ENCODE results near the gene MIPOL1.
"Not testable (repeated sequence)": the region's sequence is repeated elsewhere in the genome, so short reads cannot be mapped to it uniquely, and the experiment has no call there.

Gene MIPOL1

GRCh38 chr14:37201724-37202123 lies 4.0 kb downstream of the MIPOL1 start:
- Histone ChIP-seq H4K8ac (ENCODE audit: low read depth, low read length) (no peak overlapping the region), H2BK120ac (ENCODE audit: low read depth, low read length) (no peak overlapping the region), H3K18ac (ENCODE audit: low read length) (no peak overlapping the region), H2AK5ac (ENCODE audit: low read length) (no peak overlapping the region), H3K4me3 (ENCODE audit: low read length) (no peak overlapping the region), H3K23ac (ENCODE audit: low read length) (no peak overlapping the region), H3K56ac (ENCODE audit: low read length) (no peak overlapping the region), H3K9ac (ENCODE audit: low read length) (no peak overlapping the region), H3K4me2 (ENCODE audit: low read length) (no peak overlapping the region), H3K4me1 (ENCODE audit: control insufficient read depth, low read depth, low read length) (no peaks in the 10 kb centered on the region), H3K27me3 (ENCODE audit: insufficient read depth, low read length, poor library complexity) (no peaks in the 10 kb centered on the region), H3K79me2 (ENCODE audit: control insufficient read depth, insufficient read depth, low read length) (no peaks in the 10 kb centered on the region), H3K27ac (ENCODE audit: low read depth, low read length) (no peak overlapping the region), H2BK5ac (ENCODE audit: low read length) (no peak overlapping the region), H3K4ac (ENCODE audit: low read depth, low read length) (no peak overlapping the region), H2BK15ac (replicated peaks; ENCODE audit: low read depth) (no peak overlapping the region), H4K5ac (ENCODE audit: low read length) (no peak overlapping the region), H3K79me1 (ENCODE audit: low read length) (peaks cover 2% of the 10 kb centered on the region), H3K36me3 (ENCODE audit: control insufficient read depth, insufficient read depth, low read length) (no peaks in the 10 kb centered on the region)
- no CpG with 5 or more reads among the region's 2 CpGs for WGBS (ENCODE audit: extremely low coverage, insufficient coverage, low lambda C conversion rate)
- no peak for DNase-seq

GRCh38 chr14:37202265-37202664 lies 4.5 kb downstream of the MIPOL1 start:
- DNase-seq, result no peak
- Histone ChIP-seq H3K27me3 (ENCODE audit: insufficient read depth, low read length, poor library complexity) (no peaks in the 10 kb centered on the region), H3K36me3 (ENCODE audit: control insufficient read depth, insufficient read depth, low read length) (no peaks in the 10 kb centered on the region), H3K23ac (ENCODE audit: low read length) (no peak overlapping the region), H2BK5ac (ENCODE audit: low read length) (no peak overlapping the region), H3K4me2 (ENCODE audit: low read length) (no peak overlapping the region), H2AK5ac (ENCODE audit: low read length) (no peak overlapping the region), H4K8ac (ENCODE audit: low read depth, low read length) (no peak overlapping the region), H2BK120ac (ENCODE audit: low read depth, low read length) (no peak overlapping the region), H3K4me3 (ENCODE audit: low read length) (no peak overlapping the region), H3K18ac (ENCODE audit: low read length) (no peak overlapping the region), H3K56ac (ENCODE audit: low read length) (no peak overlapping the region), H3K4me1 (ENCODE audit: control insufficient read depth, low read depth, low read length) (no peaks in the 10 kb centered on the region), H4K5ac (ENCODE audit: low read length) (no peak overlapping the region), H3K79me2 (ENCODE audit: control insufficient read depth, insufficient read depth, low read length) (no peaks in the 10 kb centered on the region), H3K27ac (ENCODE audit: low read depth, low read length) (no peak overlapping the region), H3K9ac (ENCODE audit: low read length) (no peak overlapping the region), H3K4ac (ENCODE audit: low read depth, low read length) (no peak overlapping the region), H3K79me1 (ENCODE audit: low read length) (peaks cover 2% of the 10 kb centered on the region), H2BK15ac (replicated peaks; ENCODE audit: low read depth) (no peak overlapping the region)
- WGBS (ENCODE audit: extremely low coverage, insufficient coverage, low lambda C conversion rate), result no CpG with 5 or more reads among the region's 2 CpGs

GRCh38 chr14:37202812-37203211 lies 5.1 kb downstream of the MIPOL1 start:
- H3K4ac ChIP-seq (ENCODE audit: low read depth, low read length), result no peak overlapping the region
- no peak for DNase-seq

GRCh38 chr14:37203423-37203822 lies 5.7 kb downstream of the MIPOL1 start:
- Histone ChIP-seq H2BK120ac (ENCODE audit: low read depth, low read length) (no peak overlapping the region), H3K9ac (ENCODE audit: low read length) (no peak overlapping the region), H3K23ac (ENCODE audit: low read length) (no peak overlapping the region), H3K18ac (ENCODE audit: low read length) (no peak overlapping the region), H3K36me3 (ENCODE audit: control insufficient read depth, insufficient read depth, low read length) (no peaks in the 10 kb centered on the region), H3K79me1 (ENCODE audit: low read length) (peaks cover 2% of the 10 kb centered on the region), H3K4me2 (ENCODE audit: low read length) (no peak overlapping the region), H3K79me2 (ENCODE audit: control insufficient read depth, insufficient read depth, low read length) (no peaks in the 10 kb centered on the region), H3K56ac (ENCODE audit: low read length) (no peak overlapping the region), H3K4me1 (ENCODE audit: control insufficient read depth, low read depth, low read length) (no peaks in the 10 kb centered on the region), H2BK15ac (replicated peaks; ENCODE audit: low read depth) (no peak overlapping the region), H3K4me3 (ENCODE audit: low read length) (no peak overlapping the region), H3K27ac (ENCODE audit: low read depth, low read length) (no peak overlapping the region), H3K4ac (ENCODE audit: low read depth, low read length) (no peak overlapping the region), H3K27me3 (ENCODE audit: insufficient read depth, low read length, poor library complexity) (no peaks in the 10 kb centered on the region), H4K8ac (ENCODE audit: low read depth, low read length) (no peak overlapping the region), H4K5ac (ENCODE audit: low read length) (no peak overlapping the region), H2BK5ac (ENCODE audit: low read length) (no peak overlapping the region), H2AK5ac (ENCODE audit: low read length) (no peak overlapping the region)
- WGBS (ENCODE audit: extremely low coverage, insufficient coverage, low lambda C conversion rate), result no CpG with 5 or more reads among the region's 1 CpG
- no peak for DNase-seq

More at GRCh38 chr14:37202812-37203211, 5.1 kb downstream of the MIPOL1 start:
- H3K36me3 ChIP-seq (ENCODE audit: control insufficient read depth, insufficient read depth, low read length), result no peaks in the 10 kb centered on the region
- H3K23ac ChIP-seq (ENCODE audit: low read length), result no peak overlapping the region
- H3K27ac ChIP-seq (ENCODE audit: low read depth, low read length), result no peak overlapping the region
- no peak overlapping the region for H3K4me2 ChIP-seq (ENCODE audit: low read length)
- no peak overlapping the region for H3K18ac ChIP-seq (ENCODE audit: low read length)
- no peak overlapping the region for H2BK5ac ChIP-seq (ENCODE audit: low read length)
- H2BK120ac ChIP-seq (ENCODE audit: low read depth, low read length), result no peak overlapping the region
- H3K4me3 ChIP-seq (ENCODE audit: low read length), result no peak overlapping the region
- no peak overlapping the region for H4K8ac ChIP-seq (ENCODE audit: low read depth, low read length)
- H3K4me1 ChIP-seq (ENCODE audit: control insufficient read depth, low read depth, low read length), result no peaks in the 10 kb centered on the region
- H3K27me3 ChIP-seq (ENCODE audit: insufficient read depth, low read length, poor library complexity), result no peaks in the 10 kb centered on the region
- no peak overlapping the region for H2AK5ac ChIP-seq (ENCODE audit: low read length)
- no peaks in the 10 kb centered on the region for H3K79me2 ChIP-seq (ENCODE audit: control insufficient read depth, insufficient read depth, low read length)
- no peak overlapping the region for H4K5ac ChIP-seq (ENCODE audit: low read length)
- no peak overlapping the region for H2BK15ac ChIP-seq (replicated peaks; ENCODE audit: low read depth)
- peaks cover 2% of the 10 kb centered on the region for H3K79me1 ChIP-seq (ENCODE audit: low read length)
- no peak overlapping the region for H3K9ac ChIP-seq (ENCODE audit: low read length)
- H3K56ac ChIP-seq (ENCODE audit: low read length), result no peak overlapping the region
- no CpG with 5 or more reads among the region's 2 CpGs for WGBS (ENCODE audit: extremely low coverage, insufficient coverage, low lambda C conversion rate)

- H3K4me2 ChIP-seq (ENCODE audit: low read length); H3K27ac ChIP-seq (ENCODE audit: low read depth, low read length); H3K18ac ChIP-seq (ENCODE audit: low read length); H4K5ac ChIP-seq (ENCODE audit: low read length); H3K9ac ChIP-seq (ENCODE audit: low read length); H3K56ac ChIP-seq (ENCODE audit: low read length); H4K8ac ChIP-seq (ENCODE audit: low read depth, low read length); H2BK5ac ChIP-seq (ENCODE audit: low read length); H3K79me2 ChIP-seq (ENCODE audit: control insufficient read depth, insufficient read depth, low read length); H3K4me1 ChIP-seq (ENCODE audit: control insufficient read depth, low read depth, low read length); H3K23ac ChIP-seq (ENCODE audit: low read length); H2AK5ac ChIP-seq (ENCODE audit: low read length); H3K27me3 ChIP-seq (ENCODE audit: insufficient read depth, low read length, poor library complexity); H2BK15ac ChIP-seq (replicated peaks; ENCODE audit: low read depth); H3K4me3 ChIP-seq (ENCODE audit: low read length); H3K79me1 ChIP-seq (ENCODE audit: low read length); H3K36me3 ChIP-seq (ENCODE audit: control insufficient read depth, insufficient read depth, low read length); H3K4ac ChIP-seq (ENCODE audit: low read depth, low read length); H2BK120ac ChIP-seq (ENCODE audit: low read depth, low read length): not testable (repeated sequence)
- WGBS (ENCODE audit: extremely low coverage, insufficient coverage, low lambda C conversion rate), result no CpG with 5 or more reads among the region's 7 CpGs
- peak; percentile 19 for DNase-seq
These were observed 8.2 kb downstream of the MIPOL1 start for GRCh38 chr14:37205623-37206605.

Data from mesendoderm (in vitro differentiated cells).